ENCODE results near the gene RCOR1.

RCOR1 gene

GRCh38 chr14:102749393-102750305, 157.2 kb downstream of the RCOR1 start:
- TF ChIP-seq CTCF (IDR thresholded peaks at IDR 0.05), result no peak

GRCh38 chr14:102750376-102750775, 157.9 kb downstream of the RCOR1 start:
- no peak for TF ChIP-seq CTCF (IDR thresholded peaks at IDR 0.05)

- no peak for TF ChIP-seq CTCF (IDR thresholded peaks at IDR 0.05)
Measured at GRCh38 chr14:102751088-102751487, 158.6 kb downstream of the RCOR1 start.

- no peak for TF ChIP-seq CTCF (IDR thresholded peaks at IDR 0.05)
Measured at GRCh38 chr14:102752239-102752847, 159.9 kb downstream of the RCOR1 start.

GRCh38 chr14:102754370-102755262, 162.2 kb downstream of the RCOR1 start:
- no peak for TF ChIP-seq CTCF (IDR thresholded peaks at IDR 0.05)

- TF ChIP-seq CTCF (IDR thresholded peaks at IDR 0.05), result no peak
Measured at GRCh38 chr14:102757646-102758045, 165.2 kb downstream of the RCOR1 start.

- TF ChIP-seq CTCF (IDR thresholded peaks at IDR 0.05), result no peak
Measured at GRCh38 chr14:102758087-102758486, 165.6 kb downstream of the RCOR1 start.

Data from LNCAP (cell line).